ENCODE data around the gene CCDC57. TPM values are rescaled to one million over a fixed set of nuclear protein-coding genes. Genes with fewer than 3 reads are reported as not detected.

CCDC57 gene
- total and polyA plus RNA-seq, 2 of the 4 experiments (the other 2 are of a cell fraction): 7.3 to 31.3 TPM

GRCh38 chr17:82114872-82115271, 97.8 kb downstream of the CCDC57 start:
- no peak overlapping the region for H2AFZ ChIP-seq (replicated peaks; ENCODE audit: low read length, poor library complexity)
- H2BK120ac ChIP-seq (ENCODE audit: low read depth, low read length): no peak overlapping the region
- dilution Hi-C loops (cut with HindIII; ENCODE audit: low sequenced_read_pairs, unreplicated experiment): no loop called here
- H3K4me3 ChIP-seq (ENCODE audit: insufficient read depth, low read depth, low read length): no peak overlapping the region
- no peak overlapping the region for H2AK9ac ChIP-seq (replicated peaks; ENCODE audit: low read depth, low read length, poor library complexity)
- no peaks in the 10 kb centered on the region for H3K9me3 ChIP-seq (ENCODE audit: control insufficient read depth, insufficient read depth, low read length)
- H3K23ac ChIP-seq (ENCODE audit: low read depth, low read length): no peak overlapping the region
- no peak overlapping the region for H2BK5ac ChIP-seq (ENCODE audit: low read depth, low read length, poor library complexity, severe bottlenecking)
- H3K4me2 ChIP-seq (ENCODE audit: low read depth, low read length): no peak overlapping the region
- no peak overlapping the region for H3K27ac ChIP-seq (ENCODE audit: insufficient read depth, low read length)
- peaks cover 7% of the 10 kb centered on the region in 2 experiments; a peak in 2 of 4 replicates for H3K79me1 ChIP-seq (ENCODE audit: low read depth in 1 of 2, low read length in 2 of 2)
- H2BK20ac ChIP-seq (ENCODE audit: low read depth, low read length): no peak overlapping the region
- no peak overlapping the region for H3K56ac ChIP-seq (ENCODE audit: extremely low read depth, insufficient read depth, low read length)
- no peak for TF ChIP-seq POLR2A (IDR thresholded peaks at IDR 0.05; ENCODE audit: low read depth, low read length)
- no peak for TF ChIP-seq CEBPB (IDR thresholded peaks at IDR 0.05; ENCODE audit: low read depth, low read length)
- TF ChIP-seq RFX5 (IDR thresholded peaks at IDR 0.05; ENCODE audit: low read depth, low read length): no peak
- no peak for TF ChIP-seq CHD1 (IDR thresholded peaks at IDR 0.05; ENCODE audit: low read depth, low read length)
- TF ChIP-seq, protein P1, sequence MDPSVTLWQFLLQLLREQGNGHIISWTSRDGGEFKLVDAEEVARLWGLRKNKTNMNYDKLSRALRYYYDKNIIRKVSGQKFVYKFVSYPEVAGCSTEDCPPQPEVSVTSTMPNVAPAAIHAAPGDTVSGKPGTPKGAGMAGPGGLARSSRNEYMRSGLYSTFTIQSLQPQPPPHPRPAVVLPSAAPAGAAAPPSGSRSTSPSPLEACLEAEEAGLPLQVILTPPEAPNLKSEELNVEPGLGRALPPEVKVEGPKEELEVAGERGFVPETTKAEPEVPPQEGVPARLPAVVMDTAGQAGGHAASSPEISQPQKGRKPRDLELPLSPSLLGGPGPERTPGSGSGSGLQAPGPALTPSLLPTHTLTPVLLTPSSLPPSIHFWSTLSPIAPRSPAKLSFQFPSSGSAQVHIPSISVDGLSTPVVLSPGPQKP (IDR thresholded peaks at IDR 0.05; ENCODE audit: borderline replicate concordance, low read depth, low read length): no peak
- TF ChIP-seq RAD21 (IDR thresholded peaks at IDR 0.05; ENCODE audit: low read length): no peak
- TF ChIP-seq FOS (IDR thresholded peaks at IDR 0.05; ENCODE audit: low read depth, low read length): no peak
- TF ChIP-seq NFE2L2 (IDR thresholded peaks at IDR 0.05; ENCODE audit: low read depth, low read length): no peak
- no peak for TF ChIP-seq MAFK (IDR thresholded peaks at IDR 0.05; ENCODE audit: low read depth, low read length)
- no peak for TF ChIP-seq RCOR1 (IDR thresholded peaks at IDR 0.05; ENCODE audit: insufficient replicate concordance, low read length)
- ATAC-seq (ENCODE audit: low read depth) (no peak), DNase-seq (no peak)
- CTCF ChIA-PET: no interaction called here
- no peaks in the 10 kb centered on the region for H4K20me1 ChIP-seq (ENCODE audit: insufficient read depth, low read length)
- 87% methylated on average over 3 of the region's 9 CpGs; no CpG with 5 or more reads in 1 of the 2 experiments for WGBS, 2 experiments (ENCODE audit: extremely low coverage in 2 of 2, insufficient read length in 1 of 2)
- H3K18ac ChIP-seq (ENCODE audit: low read depth, low read length): no peak overlapping the region
- H4K8ac ChIP-seq (ENCODE audit: low read depth in 2 of 2, low read length in 2 of 2): no peak overlapping the region
- H3K14ac ChIP-seq (replicated peaks; ENCODE audit: low read depth, low read length): no peak overlapping the region
- POLR2A ChIA-PET (ENCODE audit: unreplicated experiment): no interaction called here
- intact Hi-C loops (cut with micrococcal nuclease): no loop called here
- H3K9ac ChIP-seq (ENCODE audit: low read depth, low read length): no peak overlapping the region
- in situ Hi-C loops (cut with MboI; ENCODE audit: low sequenced_read_pairs): no loop called here
- no peaks in the 10 kb centered on the region for H3K27me3 ChIP-seq (ENCODE audit: control insufficient read depth, insufficient read depth, low read length)
- no peak overlapping the region for H4K5ac ChIP-seq (ENCODE audit: low read depth, low read length)
- peaks cover 8% of the 10 kb centered on the region for H3K4me1 ChIP-seq (ENCODE audit: control insufficient read depth, insufficient read depth, low read length)
- H3K9me1 ChIP-seq (ENCODE audit: insufficient read depth, low read length): peaks cover 2% of the 10 kb centered on the region; the same call in 1 of the 2 replicates
- peaks cover 13% of the 10 kb centered on the region for H3K36me3 ChIP-seq (ENCODE audit: control insufficient read depth, insufficient read depth, low read length)
- no peak overlapping the region for H4K91ac ChIP-seq (ENCODE audit: insufficient read depth, low read depth, low read length)
- H3K4ac ChIP-seq (ENCODE audit: low read depth, low read length): no peak overlapping the region
- no peak overlapping the region for H2BK15ac ChIP-seq (ENCODE audit: low read depth, low read length)
- no TSS peak for BruUV-seq (replicated peaks)
- H2AK5ac ChIP-seq (ENCODE audit: low read depth, low read length): no peak overlapping the region

All from IMR-90 (cell line).